ENCODE measurements around the gene KCNQ2. TPM values are rescaled to one million over a fixed set of nuclear protein-coding genes. Genes with fewer than 3 reads are reported as not detected.

The KCNQ2 gene
- total RNA-seq, 1 experiment from 2014 or later = not detected

- Histone ChIP-seq H3K4me3 (no peak overlapping the region), H3K79me2 (ENCODE audit: low read depth) (no peaks in the 10 kb centered on the region), H3K4me2 (no peak overlapping the region), H3K36me3 (ENCODE audit: low read depth) (no peaks in the 10 kb centered on the region), H3K4me1 (replicated peaks; ENCODE audit: insufficient read depth) (0 out of 2 replicates have a peak, but pooled peaks cover 6% of the 10 kb centered on the region), H3K27ac (no peak overlapping the region), H2AFZ (no peak overlapping the region), H3K27me3 (ENCODE audit: insufficient read depth, low read depth) (peaks cover 78% of the 10 kb centered on the region), H3K9me2 (ENCODE audit: insufficient read depth) (no peaks in the 10 kb centered on the region), H4K20me1 (ENCODE audit: insufficient read depth) (no peaks in the 10 kb centered on the region; the same call in 1 of the 2 replicates), H3F3A (ENCODE audit: insufficient read depth, low read depth) (peaks cover 15% of the 10 kb centered on the region; the same call in 1 of the 2 replicates), H3K9me3 (ENCODE audit: insufficient read depth, low read depth) (no peaks in the 10 kb centered on the region)
- DNase-seq = no peak
- POLR2A ChIA-PET (ENCODE audit: unreplicated experiment) = no interaction called here
- no TSS peak for BruUV-seq (replicated peaks)
- intact Hi-C loops (cut with micrococcal nuclease; ENCODE audit: unreplicated experiment) = no loop called here
- CTCF ChIA-PET = no interaction called here
- TF ChIP-seq, protein P1, sequence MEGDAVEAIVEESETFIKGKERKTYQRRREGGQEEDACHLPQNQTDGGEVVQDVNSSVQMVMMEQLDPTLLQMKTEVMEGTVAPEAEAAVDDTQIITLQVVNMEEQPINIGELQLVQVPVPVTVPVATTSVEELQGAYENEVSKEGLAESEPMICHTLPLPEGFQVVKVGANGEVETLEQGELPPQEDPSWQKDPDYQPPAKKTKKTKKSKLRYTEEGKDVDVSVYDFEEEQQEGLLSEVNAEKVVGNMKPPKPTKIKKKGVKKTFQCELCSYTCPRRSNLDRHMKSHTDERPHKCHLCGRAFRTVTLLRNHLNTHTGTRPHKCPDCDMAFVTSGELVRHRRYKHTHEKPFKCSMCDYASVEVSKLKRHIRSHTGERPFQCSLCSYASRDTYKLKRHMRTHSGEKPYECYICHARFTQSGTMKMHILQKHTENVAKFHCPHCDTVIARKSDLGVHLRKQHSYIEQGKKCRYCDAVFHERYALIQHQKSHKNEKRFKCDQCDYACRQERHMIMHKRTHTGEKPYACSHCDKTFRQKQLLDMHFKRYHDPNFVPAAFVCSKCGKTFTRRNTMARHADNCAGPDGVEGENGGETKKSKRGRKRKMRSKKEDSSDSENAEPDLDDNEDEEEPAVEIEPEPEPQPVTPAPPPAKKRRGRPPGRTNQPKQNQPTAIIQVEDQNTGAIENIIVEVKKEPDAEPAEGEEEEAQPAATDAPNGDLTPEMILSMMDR (conservative IDR thresholded peaks at IDR 0.05) = no peak
- TF ChIP-seq EZH2 (IDR thresholded peaks at IDR 0.05; ENCODE audit: low read depth) = no peak
These were observed 6.2 kb upstream of the KCNQ2 start for GRCh38 chr20:63478346-63479302.

GRCh38 chr20:63477944-63478343 lies 5.5 kb upstream of the KCNQ2 start:
- Histone ChIP-seq H3K4me3 (no peak overlapping the region), H3K9me3 (ENCODE audit: insufficient read depth, low read depth) (no peaks in the 10 kb centered on the region), H4K20me1 (ENCODE audit: insufficient read depth) (no peaks in the 10 kb centered on the region; the same call in 1 of the 2 replicates), H3K27ac (no peak overlapping the region), H3K4me2 (no peak overlapping the region), H3K36me3 (ENCODE audit: low read depth) (no peaks in the 10 kb centered on the region), H3K4me1 (replicated peaks; ENCODE audit: insufficient read depth) (0 out of 2 replicates have a peak, but pooled peaks cover under 1% of the 10 kb centered on the region), H3K9me2 (ENCODE audit: insufficient read depth) (no peaks in the 10 kb centered on the region), H3F3A (ENCODE audit: insufficient read depth, low read depth) (peaks cover 12% of the 10 kb centered on the region; the same call in 1 of the 2 replicates), H2AFZ (no peak overlapping the region), H3K79me2 (ENCODE audit: low read depth) (no peaks in the 10 kb centered on the region), H3K27me3 (ENCODE audit: insufficient read depth, low read depth) (peaks cover 79% of the 10 kb centered on the region)
- intact Hi-C loops (cut with micrococcal nuclease; ENCODE audit: unreplicated experiment) = no loop called here
- ChIA-PET POLR2A (ENCODE audit: unreplicated experiment) (no interaction called here), CTCF (no interaction called here)
- no peak for DNase-seq
- no TSS peak for BruUV-seq (replicated peaks)
- TF ChIP-seq EZH2 (IDR thresholded peaks at IDR 0.05; ENCODE audit: low read depth) = no peak
- TF ChIP-seq, protein P1 (conservative IDR thresholded peaks at IDR 0.05) = no peak

DNA sequence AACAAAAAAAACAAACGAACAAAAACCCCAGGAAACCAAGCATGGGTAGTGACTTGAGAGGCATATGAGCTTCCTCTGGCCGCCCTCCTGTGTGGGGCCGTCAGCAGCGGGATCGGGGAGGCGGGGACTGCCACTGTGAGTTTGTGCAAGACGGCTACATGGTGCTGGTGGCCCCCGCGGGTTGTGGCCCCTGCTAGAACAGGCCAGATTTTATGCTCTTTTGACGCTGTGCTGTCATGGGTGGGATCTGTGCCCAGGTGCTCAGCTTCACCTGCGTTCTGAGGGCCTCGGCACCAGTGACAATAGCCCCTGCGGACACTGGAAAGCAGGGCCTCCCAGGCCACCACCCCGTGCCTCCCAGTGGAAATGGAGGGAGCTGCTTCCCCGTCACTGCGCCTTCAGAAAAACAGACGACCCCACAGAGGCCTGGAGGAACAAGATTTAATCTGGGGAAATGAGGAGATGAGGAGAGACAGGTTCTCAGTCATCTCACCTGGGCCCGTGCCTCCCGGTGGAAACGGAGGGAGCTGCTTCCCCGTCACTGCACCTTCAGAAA lies 4.7 kb upstream of the KCNQ2 start:
- DNase-seq = no peak
- H3F3A ChIP-seq (ENCODE audit: insufficient read depth, low read depth) = peaks cover 8% of the 10 kb centered on the region; the same call in 1 of the 2 replicates
- ChIA-PET CTCF (no interaction called here), POLR2A (ENCODE audit: unreplicated experiment) (no interaction called here)
- intact Hi-C loops (cut with micrococcal nuclease; ENCODE audit: unreplicated experiment) = no loop called here
- H2AFZ ChIP-seq = no peak overlapping the region
- TF ChIP-seq, protein P1 (conservative IDR thresholded peaks at IDR 0.05) = no peak
- no peak for TF ChIP-seq EZH2 (IDR thresholded peaks at IDR 0.05; ENCODE audit: low read depth)
- H3K9me2 ChIP-seq (ENCODE audit: insufficient read depth) = no peaks in the 10 kb centered on the region
- no peaks in the 10 kb centered on the region for H3K9me3 ChIP-seq (ENCODE audit: insufficient read depth, low read depth)
- no peaks in the 10 kb centered on the region for H3K36me3 ChIP-seq (ENCODE audit: low read depth)
- no TSS peak for BruUV-seq (replicated peaks)
- no peaks in the 10 kb centered on the region; the same call in 1 of the 2 replicates for H4K20me1 ChIP-seq (ENCODE audit: insufficient read depth)
- H3K4me1 ChIP-seq (replicated peaks; ENCODE audit: insufficient read depth) = no peaks in the 10 kb centered on the region
- H3K27me3 ChIP-seq (ENCODE audit: insufficient read depth, low read depth) = peaks cover 73% of the 10 kb centered on the region
- no peak overlapping the region for H3K4me2 ChIP-seq
- no peak overlapping the region for H3K27ac ChIP-seq
- H3K4me3 ChIP-seq = no peak overlapping the region
- H3K79me2 ChIP-seq (ENCODE audit: low read depth) = no peaks in the 10 kb centered on the region
